A549 (cell line): ENCODE data around the gene ANO2. TPM values are rescaled to one million over a fixed set of nuclear protein-coding genes. Genes with fewer than 3 reads are reported as not detected.

ENCODE experiments used
- ATAC-seq, 2 experiments: fragments of 200-7000 bp in 1 of 2; fragments of >200 bp in 1 of 2; cut with Nextera tagmentation in 1 of 2; cut with Tn5 transposase in 1 of 2; 3 replicates each; pipeline versions ENCODE4 v1.8.0 to v1.9.1; 2018 to 2020; ENCODE audit warnings: mild to moderate bottlenecking in 1 of 2, moderate library complexity in 1 of 2
- CTCF ChIA-PET: fragments of 300-600 bp; sonication (Branson Sonifier 250); formaldehyde crosslinking; extraction: SDS; loops from one replicate; lab custom pipeline; 2021; ENCODE audit warnings: antibody characterized with exemption, inconsistent platforms; lab: Yijun Ruan, JAX
- POLR2A ChIA-PET: fragments of 350-600 bp; formaldehyde crosslinking; extraction: SDS; loops from one replicate; lab custom pipeline; 2021; ENCODE audit warnings: antibody characterized with exemption, inconsistent platforms; lab: Yijun Ruan, JAX
- DNase-seq, 2 experiments: peaks; one replicate each; pipeline versions ENCODE4 v3.0.0 to v3.0.0-alpha.2; 2011 to 2016; ENCODE audit warnings: low read depth in 1 of 2, low spot score in 1 of 2
- FAIRE-seq: peaks from 2 replicates; lab custom pipeline; 2011; peaks lifted over from hg19 to GRCh38; lab: Jason Lieb, UNC
- H3K27ac ChIP-seq, 2 experiments: fragments of >200 bp; sonication (Bioruptor Twin); formaldehyde crosslinking; 3 replicates each; pipeline ENCODE4 v1.5.1; 2016 to 2017
- H3K4me1 ChIP-seq: fragments of >200 bp; sonication (Bioruptor Twin); formaldehyde crosslinking; 3 replicates; pipeline ENCODE4 v1.6.1; 2016
- H3K4me2 ChIP-seq: fragments of >200 bp; sonication (Bioruptor Twin); formaldehyde crosslinking; 3 replicates; pipeline ENCODE4 v1.6.1; 2016
- H3K4me3 ChIP-seq: fragments of >200 bp; sonication (Bioruptor Twin); formaldehyde crosslinking; 3 replicates; pipeline ENCODE4 v1.5.1; 2016
- H3K9me3 ChIP-seq: fragments of >200 bp; sonication (Bioruptor Twin); formaldehyde crosslinking; 3 replicates; pipeline ENCODE4 v1.6.1; 2016
- BHLHE40 ChIP-seq: IDR thresholded peaks from 2 replicates; pipeline ENCODE4 v1.6.1; 2012; ENCODE audit warnings: low read depth, low read length, inconsistent platforms
- CEBPB ChIP-seq, 2 experiments: fragments of >200 bp in 1 of 2; sonication (Bioruptor Twin) in 1 of 2; formaldehyde crosslinking in 1 of 2; IDR thresholded peaks; 2 replicates each; pipeline ENCODE4 v1.6.1; 2012 to 2016
- CHD2 ChIP-seq: fragments of 150-350 bp; IDR thresholded peaks from 2 replicates; pipeline ENCODE4 v1.6.1; 2014; ENCODE audit warnings: low read length; ENCODE audit not compliant: partially characterized antibody
- CHD4 ChIP-seq: fragments of 200-600 bp; sonication (generic); IDR thresholded peaks from 2 replicates; pipeline ENCODE4 v1.6.1; 2016; ENCODE audit warnings: antibody characterized with exemption, mild to moderate bottlenecking, borderline replicate concordance
- EHMT2 ChIP-seq: fragments of 200-600 bp; sonication (generic); IDR thresholded peaks from 2 replicates; pipeline ENCODE4 v1.6.1; 2016; ENCODE audit warnings: antibody characterized with exemption, low read depth, mild to moderate bottlenecking, moderate library complexity
- FOSB ChIP-seq: fragments of 250-450 bp; sonication (Bioruptor Pico); IDR thresholded peaks from 2 replicates; pipeline ENCODE4 v1.5.0; 2020; ENCODE audit warnings: mild to moderate bottlenecking, moderate library complexity
- FOSL2 ChIP-seq, 2 experiments: fragments of 450-650 bp in 1 of 2; fragments of >200 bp in 1 of 2; sonication (Bioruptor Twin) in 1 of 2; formaldehyde crosslinking; IDR thresholded peaks; 2 replicates each; pipeline versions ENCODE4 v1.5.0 to v1.6.1; 2016 to 2020; ENCODE audit warnings: mild to moderate bottlenecking in 1 of 2, moderate library complexity in 1 of 2
- HDAC2 ChIP-seq: fragments of 200-600 bp; sonication (generic); IDR thresholded peaks from 2 replicates; pipeline ENCODE4 v1.6.1; 2016
- HOXB5 ChIP-seq: fragments of 250-450 bp; sonication (Bioruptor Pico); IDR thresholded peaks from 2 replicates; pipeline ENCODE4 v1.5.0; 2020; ENCODE audit warnings: mild to moderate bottlenecking, moderate library complexity
- KDM1A ChIP-seq: fragments of 200-600 bp; sonication (generic); IDR thresholded peaks from 2 replicates; pipeline ENCODE4 v1.6.1; 2016; ENCODE audit warnings: low read depth, mild to moderate bottlenecking
- KDM5A ChIP-seq: fragments of 200-600 bp; sonication (generic); IDR thresholded peaks from 2 replicates; pipeline ENCODE4 v1.6.1; 2016; ENCODE audit warnings: antibody characterized with exemption, mild to moderate bottlenecking
- MYC ChIP-seq: IDR thresholded peaks from 2 replicates; pipeline ENCODE4 v1.6.1; 2012; ENCODE audit warnings: mild to moderate bottlenecking, inconsistent platforms, low read length, improper control_type of control experiment, borderline replicate concordance
- NR3C1 ChIP-seq: fragments of >200 bp; sonication (Bioruptor Twin); formaldehyde crosslinking; IDR thresholded peaks from 3 replicates; pipeline ENCODE4 v1.6.1; 2017
- POLR2AphosphoS2 ChIP-seq: conservative IDR thresholded peaks from 2 replicates; pipeline ENCODE4 v1.6.1; 2012; ENCODE audit warnings: low read length, improper control_type of control experiment, inconsistent platforms
- RAD21 ChIP-seq, 2 experiments: fragments of >200 bp in 1 of 2; sonication (Bioruptor Twin) in 1 of 2; formaldehyde crosslinking in 1 of 2; IDR thresholded peaks in 1 of 2; conservative IDR thresholded peaks in 1 of 2; 2 replicates in 1 of 2; 3 replicates in 1 of 2; pipeline ENCODE4 v1.6.1; 2012 to 2018; ENCODE audit warnings: inconsistent platforms in 1 of 2
- RCOR1 ChIP-seq: fragments of 150-350 bp; IDR thresholded peaks from 2 replicates; pipeline ENCODE4 v1.6.1; 2014; ENCODE audit warnings: antibody characterized with exemption, low read length, low read depth
- ZC3H11A ChIP-seq: fragments of 450-650 bp; IDR thresholded peaks from 2 replicates; pipeline ENCODE4 v1.6.1; 2014; ENCODE audit warnings: antibody characterized with exemption, mild to moderate bottlenecking
- WGBS: methylation state at CpG from one replicate; pipeline ENCODE4 v1.1.6; 2017; ENCODE audit errors: missing lambda C conversion rate; 5-methylcytosine and 5-hydroxymethylcytosine counted together
- polyA plus RNA-seq, 4 experiments: library from polyadenylated mRNA; depleted of rRNA in 3 of 4; stranded (reverse); fragments of >200 nt; fragmentation: RNase III in 1 of 4; extraction: RNeasy Plus Mini Kit Qiagen cat#74134 plus additional on column Dnase treatment in 1 of 4; gene quantifications; 2 replicates in 3 of 4; 3 replicates in 1 of 4; pipeline ENCODE4 v1.2.3, GENCODE V29; 2011 to 2017
- TF ChIP-seq, protein P1 (sequence below): IDR thresholded peaks from 2 replicates; pipeline ENCODE4 v1.6.1; 2012
- TF ChIP-seq, protein P2 (sequence below): IDR thresholded peaks from 2 replicates; pipeline ENCODE4 v1.6.1; 2012
- TF ChIP-seq, protein P3 (sequence below): fragments of 150-350 bp; IDR thresholded peaks from 2 replicates; pipeline ENCODE4 v1.6.1; 2014; ENCODE audit warnings: low read depth, mild to moderate bottlenecking, low read length

Gene ANO2
- polyA plus RNA-seq, 2 of the 4 experiments (the other 2 are of a cell fraction), result not detected

DNA sequence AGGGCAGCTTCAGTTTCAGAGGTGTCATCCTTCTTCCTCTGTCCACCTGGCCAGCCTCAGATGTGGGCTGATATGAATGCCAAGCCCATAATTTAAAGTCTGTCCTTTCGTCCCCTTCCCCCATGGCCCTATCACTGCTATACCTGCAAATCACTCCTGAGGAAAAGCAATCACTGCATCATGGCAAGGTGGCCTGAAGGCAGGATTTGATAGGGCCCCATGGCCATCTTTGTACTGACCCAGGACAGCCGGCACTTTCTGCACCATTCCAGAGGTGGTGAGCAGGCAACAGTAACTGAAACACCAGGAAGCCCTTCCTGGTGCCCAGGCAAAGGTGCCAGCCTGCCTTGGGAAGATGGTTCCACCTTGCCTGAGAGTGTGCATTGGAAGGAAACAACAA is 60.8 kb downstream of the ANO2 start:
- Histone ChIP-seq H3K9me3 (no peaks in the 10 kb centered on the region), H3K27ac (no peak overlapping the region), H3K4me2 (no peak overlapping the region), H3K4me3 (no peak overlapping the region), H3K4me1 (no peaks in the 10 kb centered on the region)
- CTCF ChIA-PET, result no interaction called here
- ATAC-seq (no peak), DNase-seq (no peak), FAIRE-seq (no peak)
- TF ChIP-seq ZC3H11A, result no peak
- TF ChIP-seq CHD2, result no peak
- TF ChIP-seq, protein P1, sequence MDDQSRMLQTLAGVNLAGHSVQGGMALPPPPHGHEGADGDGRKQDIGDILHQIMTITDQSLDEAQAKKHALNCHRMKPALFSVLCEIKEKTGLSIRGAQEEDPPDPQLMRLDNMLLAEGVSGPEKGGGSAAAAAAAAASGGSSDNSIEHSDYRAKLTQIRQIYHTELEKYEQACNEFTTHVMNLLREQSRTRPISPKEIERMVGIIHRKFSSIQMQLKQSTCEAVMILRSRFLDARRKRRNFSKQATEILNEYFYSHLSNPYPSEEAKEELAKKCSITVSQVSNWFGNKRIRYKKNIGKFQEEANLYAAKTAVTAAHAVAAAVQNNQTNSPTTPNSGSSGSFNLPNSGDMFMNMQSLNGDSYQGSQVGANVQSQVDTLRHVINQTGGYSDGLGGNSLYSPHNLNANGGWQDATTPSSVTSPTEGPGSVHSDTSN, result no peak
- no peak for TF ChIP-seq NR3C1
- TF ChIP-seq CHD4, result no peak
- POLR2A ChIA-PET, result no interaction called here
- WGBS, result 6% methylated on average over 2 of the region's 2 CpGs

DNA sequence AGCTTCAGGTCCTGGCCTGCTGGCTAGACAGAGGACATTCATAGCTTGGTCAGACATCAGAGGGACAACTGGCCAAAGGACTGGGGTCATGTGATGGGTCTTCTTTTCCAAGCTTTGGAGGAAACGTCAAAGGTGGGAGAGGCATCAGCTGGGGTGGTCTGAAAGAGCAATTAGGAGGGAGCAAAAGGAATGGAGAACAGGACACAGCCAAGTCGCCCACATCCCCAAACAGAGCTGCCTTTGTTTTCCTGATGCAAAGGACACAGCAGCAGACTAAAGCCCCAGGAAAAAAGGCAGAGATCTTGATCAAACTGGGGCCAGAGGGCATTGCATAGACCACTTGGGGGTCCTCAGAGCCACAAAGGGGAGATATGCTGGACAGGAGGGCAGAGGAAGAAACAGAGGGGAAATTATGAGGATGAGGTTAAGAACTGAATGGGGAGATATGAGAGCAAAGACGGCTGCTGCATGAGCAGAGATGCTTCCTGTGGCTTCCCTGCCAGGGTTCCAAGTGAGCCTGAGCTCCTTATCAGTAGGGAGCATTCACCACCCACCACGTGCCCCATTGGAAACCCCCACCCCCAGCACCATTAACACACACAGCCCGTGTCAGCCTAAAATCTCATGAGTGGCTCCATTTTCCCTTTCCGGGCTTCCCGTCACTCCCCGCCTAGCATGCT is 62.4 kb downstream of the ANO2 start:
- Histone ChIP-seq H3K27ac (no peak overlapping the region), H3K9me3 (no peaks in the 10 kb centered on the region), H3K4me3 (no peak overlapping the region), H3K4me2 (no peak overlapping the region), H3K4me1 (no peaks in the 10 kb centered on the region)
- FAIRE-seq (no peak), DNase-seq (no peak), ATAC-seq (no peak)
- WGBS, result 28% methylated on average over 8 of the region's 8 CpGs
- no peak for TF ChIP-seq FOSL2 (IDR thresholded peaks at IDR 0.05)
- no peak for TF ChIP-seq FOSL2 (CRISPR knock-in tag; IDR thresholded peaks at IDR 0.05)
- no peak for TF ChIP-seq NR3C1
- no peak for TF ChIP-seq RCOR1
- no peak for TF ChIP-seq KDM5A
- CTCF ChIA-PET, result no interaction called here
- POLR2A ChIA-PET, result no interaction called here

GRCh38 chr12:5881666-5882065 is 63.4 kb downstream of the ANO2 start:
- H3K4me1 ChIP-seq, result no peaks in the 10 kb centered on the region
- no peak overlapping the region for H3K27ac ChIP-seq
- ChIA-PET POLR2A (no interaction called here), CTCF (interaction anchor here (0.5 kb wide), 1 partner anchor 155 kb away, joined by 3 read pairs; no protein-coding TSS in a partner anchor)
- no peak overlapping the region for H3K4me2 ChIP-seq
- no peak for DNase-seq
- H3K9me3 ChIP-seq, result no peaks in the 10 kb centered on the region
- FAIRE-seq, result no peak
- no peak overlapping the region for H3K4me3 ChIP-seq
- ATAC-seq, result no peak
- TF ChIP-seq CEBPB (IDR thresholded peaks at IDR 0.05) (no peak), BHLHE40 (no peak), HOXB5 (CRISPR knock-in tag) (no peak), CHD2 (no peak), MYC (no peak), HDAC2 (no peak), KDM1A (no peak)

GRCh38 chr12:5881101-5881606 is 63.9 kb downstream of the ANO2 start:
- H3K27ac ChIP-seq, result no peak overlapping the region
- H3K4me2 ChIP-seq, result no peak overlapping the region
- CTCF ChIA-PET, result interaction anchor here (0.5 kb wide), 1 partner anchor 155 kb away, joined by 3 read pairs; no protein-coding TSS in a partner anchor
- FAIRE-seq (no peak), ATAC-seq (no peak), DNase-seq (no peak)
- no peak overlapping the region for H3K4me3 ChIP-seq
- TF ChIP-seq RAD21 (conservative IDR thresholded peaks at IDR 0.05 in 1 of 2, IDR thresholded peaks at IDR 0.05 in 1 of 2) (no peak), BHLHE40 (no peak), EHMT2 (no peak), POLR2AphosphoS2 (no peak), FOSB (CRISPR knock-in tag) (no peak), CHD4 (no peak), KDM5A (no peak), HDAC2 (no peak), HOXB5 (CRISPR knock-in tag) (no peak)
- TF ChIP-seq, protein P1, result no peak
- TF ChIP-seq, protein P2, sequence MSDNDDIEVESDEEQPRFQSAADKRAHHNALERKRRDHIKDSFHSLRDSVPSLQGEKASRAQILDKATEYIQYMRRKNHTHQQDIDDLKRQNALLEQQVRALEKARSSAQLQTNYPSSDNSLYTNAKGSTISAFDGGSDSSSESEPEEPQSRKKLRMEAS, result no peak
- TF ChIP-seq, protein P3, sequence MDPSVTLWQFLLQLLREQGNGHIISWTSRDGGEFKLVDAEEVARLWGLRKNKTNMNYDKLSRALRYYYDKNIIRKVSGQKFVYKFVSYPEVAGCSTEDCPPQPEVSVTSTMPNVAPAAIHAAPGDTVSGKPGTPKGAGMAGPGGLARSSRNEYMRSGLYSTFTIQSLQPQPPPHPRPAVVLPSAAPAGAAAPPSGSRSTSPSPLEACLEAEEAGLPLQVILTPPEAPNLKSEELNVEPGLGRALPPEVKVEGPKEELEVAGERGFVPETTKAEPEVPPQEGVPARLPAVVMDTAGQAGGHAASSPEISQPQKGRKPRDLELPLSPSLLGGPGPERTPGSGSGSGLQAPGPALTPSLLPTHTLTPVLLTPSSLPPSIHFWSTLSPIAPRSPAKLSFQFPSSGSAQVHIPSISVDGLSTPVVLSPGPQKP, result no peak
- WGBS, result 0% methylated on average over 1 of the region's 1 CpG
- no peaks in the 10 kb centered on the region for H3K4me1 ChIP-seq
- no peaks in the 10 kb centered on the region for H3K9me3 ChIP-seq
- POLR2A ChIA-PET, result no interaction called here
